Stimulated activated CD8-positive, alpha-beta memory T cell treated with anti-CD3 and anti-CD28 coated beads, Interleukin-12 subunit alpha, Interleukin-12 subunit beta, amount 100 ng/mL, for 24 hours (primary cell): ENCODE measurements around the gene MARVELD2.
A peak's percentile ranks its signal among the peaks of the same experiment; 100 is the strongest.
"Not testable (repeated sequence)": the region's sequence is repeated elsewhere in the genome, so short reads cannot be mapped to it uniquely, and the experiment has no call there.

Experiments used
- DNase-seq: peaks from one replicate; pipeline ENCODE4 v3.0.0-alpha.2; 2020; ENCODE audit errors: extremely low read depth

The MARVELD2 gene

GRCh38 chr5:69414885-69415583 lies at the start of gene MARVELD2:
Gene MARVELD2 (plus strand): TSS chr5:69415116. CDS start chr5:69419386, 4,270 bp downstream.
- DNase-seq: peak; percentile 5

- DNase-seq: no peak
Measured at GRCh38 chr5:69367697-69368279, 47.1 kb upstream of the MARVELD2 start.

GRCh38 chr5:69368458-69369339 lies 46.2 kb upstream of the MARVELD2 start:
- no peak for DNase-seq

- DNase-seq: peak; percentile 83
Measured at GRCh38 chr5:69369340-69370121, 45.4 kb upstream of the MARVELD2 start, which contains the start of the genes AK6, RAD17 and TAF9. Gene AK6 (minus strand): TSS chr5:69369520. CDS start chr5:69369490, 30 bp downstream. Gene RAD17 (plus strand): TSS chr5:69369818. CDS start chr5:69372209, 2,391 bp downstream. Gene TAF9 (minus strand): TSS chr5:69369520. CDS start chr5:69365737, 3,783 bp downstream.

GRCh38 chr5:69370335-69370734 lies 44.6 kb upstream of the MARVELD2 start:
- not testable (repeated sequence) for DNase-seq

GRCh38 chr5:69372394-69372793 lies 42.5 kb upstream of the MARVELD2 start:
- DNase-seq: no peak

- no peak for DNase-seq
Measured at GRCh38 chr5:69374911-69375446, 39.9 kb upstream of the MARVELD2 start.

GRCh38 chr5:69378376-69378775 lies 36.5 kb upstream of the MARVELD2 start:
- DNase-seq: no peak

GRCh38 chr5:69404659-69405330 lies 10.1 kb upstream of the MARVELD2 start:
- no peak for DNase-seq

GRCh38 chr5:69415584-69415958 lies 655 bp downstream of the MARVELD2 start:
- no peak for DNase-seq

- no peak for DNase-seq
Measured at GRCh38 chr5:69416180-69416579, 1.3 kb downstream of the MARVELD2 start.

- no peak for DNase-seq
Measured at GRCh38 chr5:69416699-69417098, 1.8 kb downstream of the MARVELD2 start.

GRCh38 chr5:69418554-69418953 lies 3.6 kb downstream of the MARVELD2 start:
- no peak for DNase-seq

- no peak for DNase-seq
Measured at GRCh38 chr5:69431424-69432303, 16.7 kb downstream of the MARVELD2 start.

- DNase-seq: no peak
Measured at GRCh38 chr5:69432412-69433206, 17.7 kb downstream of the MARVELD2 start.

- DNase-seq: not testable (repeated sequence)
Measured at GRCh38 chr5:69435276-69435884, 20.5 kb downstream of the MARVELD2 start.

- no peak for DNase-seq
Measured at GRCh38 chr5:69444127-69444754, 29.3 kb downstream of the MARVELD2 start.

GRCh38 chr5:69449511-69449910 lies 34.6 kb downstream of the MARVELD2 start:
- DNase-seq: no peak
